OCI-LY3 (cell line): Measurements from ENCODE around the gene TGFBR3L.

Experiments
- H2AFZ ChIP-seq: fragments of 200-600, 300-600 bp; shearing (Covaris generic); 2 replicates; pipeline ENCODE4 v1.6.0; 2014; ENCODE audit warnings: antibody characterized with exemption, low read depth, low read length
- H3K27ac ChIP-seq: fragments of 200-600, 300-600 bp; sonication (generic); 2 replicates; pipeline ENCODE4 v1.5.1; 2014; ENCODE audit warnings: mild to moderate bottlenecking, low read length, moderate library complexity, mixed read lengths
- H3K27me3 ChIP-seq: fragments of 200-600, 300-600 bp; sonication (generic); 2 replicates; pipeline ENCODE4 v1.6.1; 2014; ENCODE audit warnings: low read depth, low read length, mixed read lengths
- H3K36me3 ChIP-seq: fragments of 200-600, 300-600 bp; sonication (generic); replicated peaks from 2 replicates; pipeline ENCODE3; 2014; ENCODE audit warnings: low read depth, low read length, mixed read lengths
- H3K4me1 ChIP-seq: fragments of 300-600, 200-600 bp; sonication (generic); 2 replicates; pipeline ENCODE4 v1.6.1; 2014; ENCODE audit warnings: low read length, mixed read lengths
- H3K4me2 ChIP-seq: fragments of 200-600, 300-600 bp; sonication (generic); 2 replicates; pipeline ENCODE4 v1.6.1; 2014; ENCODE audit warnings: low read length, mixed read lengths
- H3K4me3 ChIP-seq: fragments of 300-600, 200-600 bp; sonication (generic); 2 replicates; pipeline ENCODE4 v1.5.1; 2014; ENCODE audit warnings: antibody characterized with exemption, mild to moderate bottlenecking, low read length, moderate library complexity
- H3K79me2 ChIP-seq: fragments of 300-600, 200-600 bp; shearing (Covaris generic); 2 replicates; pipeline ENCODE4 v1.6.1; 2014; ENCODE audit warnings: mild to moderate bottlenecking, low read length, mixed read lengths
- H3K9ac ChIP-seq: fragments of 300-600, 200-600 bp; shearing (Covaris generic); 2 replicates; pipeline ENCODE4 v1.6.0; 2014; ENCODE audit warnings: mild to moderate bottlenecking, low read length, moderate library complexity
- H3K9me3 ChIP-seq: fragments of 200-600, 300-600 bp; shearing (Covaris generic); 2 replicates; pipeline ENCODE4 v1.6.1; 2014; ENCODE audit warnings: low read length, mixed read lengths; ENCODE audit not compliant: insufficient read depth
- H4K20me1 ChIP-seq: fragments of 200-600, 300-600 bp; sonication (generic); 2 replicates; pipeline ENCODE4 v1.6.1; 2016; ENCODE audit warnings: low read length, mixed read lengths; ENCODE audit not compliant: insufficient read depth
- EZH2phosphoT487 ChIP-seq: fragments of 200-600 bp; shearing (Covaris generic); IDR thresholded peaks from 2 replicates; pipeline ENCODE4 v1.6.1; 2018; ENCODE audit warnings: antibody characterized with exemption, mixed run types, low read depth
- TF ChIP-seq, protein P1 (sequence below): fragments of 200-600, 300-600 bp; sonication (generic); IDR thresholded peaks from 2 replicates; pipeline ENCODE4 v1.5.1; 2014; ENCODE audit warnings: antibody characterized with exemption, low read length, low read depth

Gene TGFBR3L

DNA sequence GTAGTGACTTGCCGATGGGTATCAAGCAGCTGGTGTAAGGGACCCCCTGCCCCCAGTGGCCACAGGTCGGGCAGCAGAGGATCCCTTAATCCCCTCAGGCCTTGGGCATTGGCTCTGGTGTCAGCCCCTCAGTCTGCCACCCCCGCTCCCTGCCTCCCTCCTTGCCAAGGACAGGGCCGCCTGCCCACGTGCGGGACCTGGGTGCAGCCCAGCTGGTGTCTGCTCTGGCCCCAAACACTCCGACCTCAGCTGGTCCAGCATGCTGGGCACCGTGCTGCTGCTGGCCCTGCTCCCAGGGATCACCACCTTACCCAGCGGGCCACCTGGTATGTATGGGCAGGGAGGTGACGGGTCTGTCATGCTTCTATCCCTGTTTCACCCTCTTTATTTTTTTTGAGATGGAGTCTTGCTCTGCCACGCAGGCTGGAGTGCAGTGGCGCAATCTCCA lies at the start of gene TGFBR3L:
Gene TGFBR3L, plus strand, starts transcription at position 233 of the 448 bp plus-strand sequence.
- no peak within 1 kb of the TSS for H3K27ac ChIP-seq
- H3K9ac ChIP-seq: 0 out of 2 replicates have a peak within 1 kb of the TSS, but pooled peaks have one; percentile 67
- TF ChIP-seq, protein P1, sequence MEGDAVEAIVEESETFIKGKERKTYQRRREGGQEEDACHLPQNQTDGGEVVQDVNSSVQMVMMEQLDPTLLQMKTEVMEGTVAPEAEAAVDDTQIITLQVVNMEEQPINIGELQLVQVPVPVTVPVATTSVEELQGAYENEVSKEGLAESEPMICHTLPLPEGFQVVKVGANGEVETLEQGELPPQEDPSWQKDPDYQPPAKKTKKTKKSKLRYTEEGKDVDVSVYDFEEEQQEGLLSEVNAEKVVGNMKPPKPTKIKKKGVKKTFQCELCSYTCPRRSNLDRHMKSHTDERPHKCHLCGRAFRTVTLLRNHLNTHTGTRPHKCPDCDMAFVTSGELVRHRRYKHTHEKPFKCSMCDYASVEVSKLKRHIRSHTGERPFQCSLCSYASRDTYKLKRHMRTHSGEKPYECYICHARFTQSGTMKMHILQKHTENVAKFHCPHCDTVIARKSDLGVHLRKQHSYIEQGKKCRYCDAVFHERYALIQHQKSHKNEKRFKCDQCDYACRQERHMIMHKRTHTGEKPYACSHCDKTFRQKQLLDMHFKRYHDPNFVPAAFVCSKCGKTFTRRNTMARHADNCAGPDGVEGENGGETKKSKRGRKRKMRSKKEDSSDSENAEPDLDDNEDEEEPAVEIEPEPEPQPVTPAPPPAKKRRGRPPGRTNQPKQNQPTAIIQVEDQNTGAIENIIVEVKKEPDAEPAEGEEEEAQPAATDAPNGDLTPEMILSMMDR: no peak
- no peak for TF ChIP-seq EZH2phosphoT487
- H3K4me3 ChIP-seq: peak within 1 kb of the TSS; percentile 77
- H3K36me3 ChIP-seq: peaks cover 21% of the 10 kb centered on the region
- no peak within 1 kb of the TSS for H2AFZ ChIP-seq
- H4K20me1 ChIP-seq: no peaks in the 10 kb centered on the region; the same call in 1 of the 2 replicates
- H3K27me3 ChIP-seq: no peaks in the 10 kb centered on the region
- H3K79me2 ChIP-seq: no peaks in the 10 kb centered on the region
- peaks cover 7% of the 10 kb centered on the region; the same call in 1 of the 2 replicates for H3K4me1 ChIP-seq
- no peaks in the 10 kb centered on the region for H3K9me3 ChIP-seq
- peak within 1 kb of the TSS; percentile 81 for H3K4me2 ChIP-seq

DNA sequence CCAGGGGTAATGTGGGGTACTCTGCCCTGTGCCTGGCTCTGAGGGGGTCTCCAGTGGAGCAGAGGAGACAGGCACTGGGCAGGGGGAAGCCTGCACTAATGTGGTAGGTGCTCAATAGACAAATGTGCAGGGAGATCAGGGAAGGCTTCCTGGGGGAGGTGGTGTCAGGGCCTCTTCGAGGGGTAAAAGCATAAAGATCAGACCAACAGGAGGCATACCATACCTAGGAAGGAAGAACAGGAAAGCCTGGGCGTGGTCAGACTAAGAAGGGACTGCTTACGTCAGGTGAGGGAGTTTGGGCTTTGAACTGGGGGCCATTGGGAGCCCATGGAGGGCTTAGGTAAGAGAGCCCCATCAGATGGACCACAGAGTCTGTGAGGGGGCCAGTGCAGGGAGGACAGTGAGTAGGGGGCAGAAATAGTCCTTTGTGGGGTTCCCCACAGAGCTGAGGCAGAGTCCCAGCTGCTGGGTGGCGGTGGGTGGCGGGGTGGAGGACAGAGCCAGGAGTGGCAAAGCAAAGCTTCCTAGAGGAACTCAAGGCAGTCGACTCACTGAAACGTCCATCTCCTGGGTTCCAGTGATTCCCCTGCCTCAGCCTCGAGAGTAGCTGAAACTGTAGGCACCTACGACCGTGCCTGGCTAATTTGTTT lies 49.2 kb upstream of the TGFBR3L start:
- peak overlapping the region; percentile 5 for H3K9ac ChIP-seq
- H3K27me3 ChIP-seq: no peaks in the 10 kb centered on the region
- H3K9me3 ChIP-seq: no peaks in the 10 kb centered on the region
- no peak overlapping the region for H3K27ac ChIP-seq
- H3K36me3 ChIP-seq: no peaks in the 10 kb centered on the region
- peaks cover 9% of the 10 kb centered on the region for H3K4me1 ChIP-seq
- H3K79me2 ChIP-seq: no peaks in the 10 kb centered on the region
- peak overlapping the region; percentile 29; the same call in 1 of the 2 replicates for H2AFZ ChIP-seq
- H4K20me1 ChIP-seq: no peaks in the 10 kb centered on the region
- peak overlapping the region; percentile 63 for H3K4me3 ChIP-seq
- no peak for TF ChIP-seq EZH2phosphoT487
- TF ChIP-seq, protein P1: no peak
- peak overlapping the region; percentile 46 for H3K4me2 ChIP-seq

DNA sequence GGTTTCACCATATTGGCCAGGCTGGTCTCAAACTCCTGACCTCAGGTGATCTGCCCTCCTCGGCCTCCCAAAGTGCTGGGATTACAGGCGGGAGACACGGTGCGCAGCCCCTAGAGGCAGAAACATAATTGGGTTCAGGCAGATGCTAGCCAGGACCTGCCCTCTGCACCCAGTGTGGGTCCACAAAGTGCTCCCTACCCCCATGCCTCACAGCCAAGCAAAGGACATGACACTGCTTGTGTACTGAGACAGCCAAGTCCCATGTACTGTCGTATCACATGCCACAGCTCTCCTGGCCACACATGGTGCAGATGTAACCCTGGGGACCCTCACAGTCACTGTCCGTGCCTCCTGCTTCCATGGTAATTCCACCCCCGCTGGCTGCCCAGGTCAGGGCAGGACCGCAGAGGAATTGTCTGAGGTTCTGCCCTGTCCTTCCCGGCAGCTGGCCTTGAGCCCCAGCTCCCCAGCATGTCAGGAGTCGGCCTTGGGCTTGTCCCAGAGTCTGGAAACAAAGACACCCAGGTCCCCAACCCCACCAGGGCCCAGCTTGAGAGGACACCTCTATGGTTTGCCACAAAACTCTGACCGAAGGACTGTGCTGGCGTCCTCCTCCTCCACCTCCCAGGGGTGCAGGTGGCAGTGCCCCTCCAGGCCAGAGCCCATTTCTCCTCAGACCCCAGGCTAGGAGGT lies 48.1 kb upstream of the TGFBR3L start:
- Histone ChIP-seq H3K4me3 (no peak overlapping the region), H3K4me2 (no peak overlapping the region), H3K27ac (no peak overlapping the region), H4K20me1 (no peaks in the 10 kb centered on the region), H3K36me3 (no peaks in the 10 kb centered on the region), H3K27me3 (no peaks in the 10 kb centered on the region), H3K9ac (no peak overlapping the region), H2AFZ (no peak overlapping the region), H3K9me3 (no peaks in the 10 kb centered on the region), H3K4me1 (peaks cover 18% of the 10 kb centered on the region), H3K79me2 (no peaks in the 10 kb centered on the region)
- no peak for TF ChIP-seq EZH2phosphoT487
- TF ChIP-seq, protein P1: no peak

DNA sequence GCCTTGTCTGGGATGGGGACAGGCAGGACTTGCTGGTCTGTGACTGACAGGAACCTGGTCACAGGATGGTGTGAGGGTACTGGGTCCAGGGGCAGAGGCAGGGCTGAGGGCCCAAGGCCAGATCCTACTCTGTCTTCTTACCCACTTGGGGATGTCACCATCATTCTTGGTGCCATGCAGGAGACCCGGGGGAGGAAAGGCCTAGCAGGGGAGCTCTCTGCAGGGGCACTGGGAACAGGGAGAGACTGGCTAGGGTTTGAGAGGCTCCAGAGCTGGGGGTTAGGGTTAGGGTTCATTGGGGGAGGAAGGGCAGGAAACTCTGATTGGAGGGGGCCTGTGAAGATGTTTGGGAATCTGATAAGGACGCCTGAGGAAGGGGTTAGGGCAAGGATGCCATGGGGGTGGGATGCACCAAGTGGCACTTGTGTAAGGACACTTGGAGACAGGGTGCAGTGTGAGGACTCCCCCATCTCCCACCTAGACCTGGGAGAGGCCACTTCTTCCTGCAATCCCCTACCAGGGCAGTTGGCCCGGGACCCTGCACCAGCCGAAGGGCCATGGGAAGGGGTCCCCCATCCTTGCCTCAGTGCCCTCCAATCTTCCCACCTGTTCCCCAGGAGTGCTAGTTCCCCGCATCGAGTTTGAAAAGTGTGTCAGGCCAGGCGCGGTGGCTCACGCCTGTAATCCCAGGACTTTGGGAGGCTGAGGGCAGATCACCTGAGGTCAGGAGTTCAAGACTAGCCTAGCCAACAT lies 47.4 kb upstream of the TGFBR3L start:
- no peaks in the 10 kb centered on the region for H3K36me3 ChIP-seq
- H3K4me3 ChIP-seq: no peak overlapping the region
- H3K27me3 ChIP-seq: no peaks in the 10 kb centered on the region
- TF ChIP-seq, protein P1: no peak
- no peak for TF ChIP-seq EZH2phosphoT487
- peaks cover 21% of the 10 kb centered on the region for H3K4me1 ChIP-seq
- no peak overlapping the region for H2AFZ ChIP-seq
- H3K9ac ChIP-seq: no peak overlapping the region
- no peak overlapping the region for H3K4me2 ChIP-seq
- H3K27ac ChIP-seq: no peak overlapping the region
- no peaks in the 10 kb centered on the region for H3K79me2 ChIP-seq
- no peaks in the 10 kb centered on the region for H4K20me1 ChIP-seq
- no peaks in the 10 kb centered on the region for H3K9me3 ChIP-seq
